Caco-2 (cell line): Measurements from ENCODE around the gene RSRP1. TPM values are rescaled to one million over a fixed set of nuclear protein-coding genes. Genes with fewer than 3 reads are reported as not detected.

Experiments
- BruUV-seq: library from RNA; stranded (reverse); fragments of 400-500 nt; replicated peaks from 2 replicates; lab custom pipeline; 2021; lab: Mats Ljungman, UMichigan
- CTCF ChIA-PET: fragments of 300-600 bp; sonication (Branson Sonifier 250); formaldehyde crosslinking; loops from one replicate; lab custom pipeline; 2022; ENCODE audit warnings: antibody characterized with exemption; lab: Charles Lee
- POLR2A ChIA-PET: fragments of 300-600 bp; sonication (Branson Sonifier 250); formaldehyde crosslinking; loops from one replicate; lab custom pipeline; 2022; ENCODE audit warnings: antibody characterized with exemption; lab: Charles Lee
- DNase-seq, 2 experiments: peaks; one replicate each; pipeline versions ENCODE4 v3.0.0 to v3.0.0-alpha.2; 2020 to 2022
- H3K27me3 ChIP-seq: replicated peaks from 2 replicates; pipeline ENCODE4 v1.6.0; 2011; ENCODE audit warnings: low read length; ENCODE audit not compliant: control insufficient read depth, insufficient read depth
- H3K36me3 ChIP-seq: 2 replicates; pipeline ENCODE4 v1.5.1; 2011; ENCODE audit warnings: low read length; ENCODE audit not compliant: control insufficient read depth, insufficient read depth
- H3K4me1 ChIP-seq: fragments of 250-450 bp; sonication (Bioruptor Pico); 2 replicates; pipeline ENCODE4 v1.5.1; 2020; ENCODE audit warnings: mild to moderate bottlenecking
- H3K4me3 ChIP-seq: 2 replicates; pipeline ENCODE4 v1.5.1; 2011; ENCODE audit warnings: low read depth, mild to moderate bottlenecking, control low read depth, low read length
- H3K9me3 ChIP-seq: fragments of 250-450 bp; sonication (Bioruptor Pico); 2 replicates; pipeline ENCODE4 v1.5.1; 2020; ENCODE audit warnings: mild to moderate bottlenecking, moderate library complexity
- H3K27ac Mint-ChIP-seq: one replicate; pipeline ENCODE4 v1.8.0; 2022; ENCODE audit warnings: mixed read lengths; ENCODE audit not compliant: unreplicated experiment
- H3K27me3 Mint-ChIP-seq: one replicate; pipeline ENCODE4 v1.8.0; 2022; ENCODE audit warnings: mixed read lengths; ENCODE audit not compliant: insufficient read depth, unreplicated experiment
- H3K36me3 Mint-ChIP-seq: one replicate; pipeline ENCODE4 v1.8.0; 2022; ENCODE audit warnings: mild to moderate bottlenecking, mixed read lengths; ENCODE audit not compliant: insufficient read depth, unreplicated experiment
- H3K4me1 Mint-ChIP-seq: one replicate; pipeline ENCODE4 v1.8.0; 2022; ENCODE audit warnings: low read depth, mixed read lengths; ENCODE audit not compliant: unreplicated experiment
- H3K4me3 Mint-ChIP-seq: one replicate; pipeline ENCODE4 v1.8.0; 2022; ENCODE audit warnings: mild to moderate bottlenecking, moderate library complexity, mixed read lengths; ENCODE audit not compliant: unreplicated experiment
- H3K9me3 Mint-ChIP-seq: one replicate; pipeline ENCODE4 v1.8.0; 2022; ENCODE audit warnings: mixed read lengths; ENCODE audit not compliant: unreplicated experiment
- CTCF ChIP-seq, 2 experiments: fragments of 200-600 bp in 1 of 2; IDR thresholded peaks; 1 replicate in 1 of 2; 2 replicates in 1 of 2; pipeline versions ENCODE4 v1.5.1 to v1.8.0; 2011 to 2022; ENCODE audit warnings: antibody characterized with exemption in 1 of 2, control low read depth in 1 of 2, inconsistent platforms in 1 of 2, low read depth in 1 of 2, low read length in 1 of 2, mild to moderate bottlenecking in 1 of 2, moderate library complexity in 1 of 2; ENCODE audit not compliant: insufficient read depth in 1 of 2, severe bottlenecking in 1 of 2, unreplicated experiment in 1 of 2
- intact Hi-C: fragments of 100-400 bp; cut with micrococcal nuclease; formaldehyde crosslinking; loops from one replicate; pipeline ENCODE4 v1.10.0; 2022; ENCODE audit not compliant: unreplicated experiment
- total RNA-seq: library from RNA; stranded (reverse); gene quantifications from 2 replicates; pipeline ENCODE4 v1.2.3, GENCODE V29; 2022

The RSRP1 gene
- total RNA-seq, 1 experiment from 2014 or later, result 61.1 TPM

DNA sequence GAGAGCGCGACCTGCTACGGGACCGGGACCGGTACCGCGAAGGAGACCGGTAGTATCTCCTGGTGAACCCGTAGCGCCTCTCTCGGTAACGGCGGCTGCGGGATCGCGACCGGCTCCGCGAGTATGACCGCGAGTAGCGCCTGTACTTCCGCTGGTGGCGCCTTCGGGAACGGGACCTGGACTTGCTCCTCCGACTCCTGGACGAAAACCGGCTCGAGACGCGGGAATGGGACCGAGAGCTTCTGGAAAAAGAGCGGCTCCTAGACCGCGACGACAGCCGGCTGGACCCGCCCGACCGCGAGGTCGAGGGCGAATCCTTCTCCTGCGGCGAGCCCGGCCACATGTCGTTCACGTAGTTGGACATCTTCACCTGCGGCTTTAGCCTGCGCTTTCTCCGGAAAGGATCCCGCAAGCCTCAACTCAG lies 642 bp downstream of the RSRP1 start:
- Mint-ChIP-seq H3K9me3 (no peaks in the 10 kb centered on the region), H3K4me1 (peaks cover 7% of the 10 kb centered on the region), H3K27me3 (no peaks in the 10 kb centered on the region), H3K36me3 (peaks cover 60% of the 10 kb centered on the region), H3K4me3 (peak overlapping the region; percentile 95), H3K27ac (peak overlapping the region; percentile 92)
- ChIA-PET POLR2A (interaction anchor here (1.0 to 1.4 kb wide), 4 partner anchors 9 to 34 kb away, joined by 3 to 23 read pairs (median 4); partner anchors contain the start of gene SYF2), CTCF (interaction anchor here (1.4 to 1.6 kb wide), 2 partner anchors 13 to 15 kb away, joined by 4 to 5 read pairs; partner anchors contain the start of gene SYF2)
- peak in 1 of 2 experiments; percentile 35 for DNase-seq
- H3K4me3 ChIP-seq, result peak overlapping the region; percentile 86
- no TSS peak for BruUV-seq
- no peak for TF ChIP-seq CTCF (IDR thresholded peaks at IDR 0.05; ENCODE audit: insufficient read depth in 1 of 2, low read depth in 1 of 2, low read length in 1 of 2, severe bottlenecking in 1 of 2, unreplicated experiment in 1 of 2)
- no peaks in the 10 kb centered on the region for H3K27me3 ChIP-seq
- no peaks in the 10 kb centered on the region for H3K9me3 ChIP-seq
- no peaks in the 10 kb centered on the region; the same call in 1 of the 2 replicates for H3K36me3 ChIP-seq
- intact Hi-C loops, result loop anchor here (2.0 kb wide), 1 partner anchor 14 kb away; the partner anchor contains the start of gene SYF2
- peaks cover 12% of the 10 kb centered on the region for H3K4me1 ChIP-seq

DNA sequence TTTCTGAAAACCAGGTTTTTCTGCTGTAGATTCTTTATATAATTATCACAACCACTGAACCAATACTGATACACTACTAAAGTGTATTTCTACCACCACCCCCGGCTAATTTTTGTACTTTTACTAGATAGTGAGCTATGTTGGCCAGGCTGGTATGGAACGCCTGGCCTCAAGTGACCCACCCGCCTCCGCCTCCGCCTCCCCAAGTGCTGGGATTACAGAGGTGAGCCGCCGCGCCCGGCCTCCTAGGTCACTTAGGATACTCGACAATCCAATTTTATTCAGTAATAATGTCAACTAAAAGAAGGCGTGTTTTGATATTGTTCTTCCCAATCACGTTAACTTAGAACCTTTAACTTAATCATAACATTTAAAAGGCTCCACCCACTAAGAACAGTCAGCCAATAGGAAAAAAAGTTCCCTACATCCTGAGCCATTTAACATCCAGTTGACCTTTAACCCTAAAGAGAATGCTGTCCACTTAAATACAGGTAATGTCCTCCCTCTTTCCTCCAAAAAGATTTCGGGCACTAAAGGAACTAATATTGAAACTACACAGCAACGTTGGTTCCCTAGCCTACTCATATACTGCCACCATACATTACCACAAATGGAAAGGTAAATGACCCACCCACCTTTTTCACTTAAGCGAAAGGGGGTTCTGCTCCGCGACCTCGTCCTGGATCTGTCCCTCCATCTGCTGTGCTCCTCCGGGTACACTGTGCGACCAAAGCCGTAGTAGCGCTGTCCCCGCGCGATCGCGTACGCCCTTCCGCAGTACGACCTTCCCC lies 1.2 kb downstream of the RSRP1 start:
- Mint-ChIP-seq H3K4me3 (peak overlapping the region; percentile 95), H3K9me3 (no peaks in the 10 kb centered on the region), H3K4me1 (peaks cover 7% of the 10 kb centered on the region), H3K27ac (peak overlapping the region; percentile 92), H3K36me3 (peaks cover 66% of the 10 kb centered on the region), H3K27me3 (no peaks in the 10 kb centered on the region)
- no peaks in the 10 kb centered on the region for H3K9me3 ChIP-seq
- intact Hi-C loops, result loop anchor here (2.0 kb wide), 1 partner anchor 13 kb away; the partner anchor contains the start of gene SYF2
- peak overlapping the region; percentile 86 for H3K4me3 ChIP-seq
- H3K36me3 ChIP-seq, result no peaks in the 10 kb centered on the region; the same call in 1 of the 2 replicates
- TF ChIP-seq CTCF (IDR thresholded peaks at IDR 0.05; ENCODE audit: insufficient read depth in 1 of 2, low read depth in 1 of 2, low read length in 1 of 2, severe bottlenecking in 1 of 2, unreplicated experiment in 1 of 2), result no peak
- no peak for DNase-seq
- no peaks in the 10 kb centered on the region for H3K27me3 ChIP-seq
- no TSS peak for BruUV-seq
- H3K4me1 ChIP-seq, result peaks cover 12% of the 10 kb centered on the region
- ChIA-PET POLR2A (interaction anchor here (0.6 to 1.3 kb wide), 2 partner anchors 14 to 94 kb away, joined by 3 to 5 read pairs; partner anchors contain the start of gene SYF2), CTCF (interaction anchor here (1.6 kb wide), 1 partner anchor 14 kb away, joined by 4 read pairs; the partner anchor contains the start of gene SYF2)

GRCh38 chr1:25245393-25245792 lies 1.9 kb downstream of the RSRP1 start:
- Mint-ChIP-seq H3K36me3 (peaks cover 69% of the 10 kb centered on the region), H3K27me3 (no peaks in the 10 kb centered on the region), H3K27ac (peak overlapping the region; percentile 92), H3K9me3 (no peaks in the 10 kb centered on the region), H3K4me1 (peaks cover 7% of the 10 kb centered on the region), H3K4me3 (peak overlapping the region; percentile 95)
- intact Hi-C loops, result no loop called here
- TF ChIP-seq CTCF (IDR thresholded peaks at IDR 0.05; ENCODE audit: insufficient read depth in 1 of 2, low read depth in 1 of 2, low read length in 1 of 2, severe bottlenecking in 1 of 2, unreplicated experiment in 1 of 2), result no peak
- BruUV-seq, result no TSS peak
- Histone ChIP-seq H3K4me3 (no peak overlapping the region), H3K9me3 (no peaks in the 10 kb centered on the region), H3K4me1 (peaks cover 8% of the 10 kb centered on the region), H3K36me3 (no peaks in the 10 kb centered on the region; the same call in 1 of the 2 replicates), H3K27me3 (no peaks in the 10 kb centered on the region)
- no peak for DNase-seq
- ChIA-PET POLR2A (interaction anchor here (0.6 to 1.3 kb wide), 2 partner anchors 13 to 95 kb away, joined by 3 to 5 read pairs; partner anchors contain the start of gene SYF2), CTCF (no interaction called here)
